ENCODE measurements around the gene GPANK1. TPM values are rescaled to one million over a fixed set of nuclear protein-coding genes. Genes with fewer than 3 reads are reported as not detected.

GPANK1 gene
- total and polyA plus RNA-seq, 9 of the 15 experiments (the other 6 are each of a cell fraction or from before 2014, with no cell fraction given) = 32.2 to 111 (median 46.3) TPM

DNA sequence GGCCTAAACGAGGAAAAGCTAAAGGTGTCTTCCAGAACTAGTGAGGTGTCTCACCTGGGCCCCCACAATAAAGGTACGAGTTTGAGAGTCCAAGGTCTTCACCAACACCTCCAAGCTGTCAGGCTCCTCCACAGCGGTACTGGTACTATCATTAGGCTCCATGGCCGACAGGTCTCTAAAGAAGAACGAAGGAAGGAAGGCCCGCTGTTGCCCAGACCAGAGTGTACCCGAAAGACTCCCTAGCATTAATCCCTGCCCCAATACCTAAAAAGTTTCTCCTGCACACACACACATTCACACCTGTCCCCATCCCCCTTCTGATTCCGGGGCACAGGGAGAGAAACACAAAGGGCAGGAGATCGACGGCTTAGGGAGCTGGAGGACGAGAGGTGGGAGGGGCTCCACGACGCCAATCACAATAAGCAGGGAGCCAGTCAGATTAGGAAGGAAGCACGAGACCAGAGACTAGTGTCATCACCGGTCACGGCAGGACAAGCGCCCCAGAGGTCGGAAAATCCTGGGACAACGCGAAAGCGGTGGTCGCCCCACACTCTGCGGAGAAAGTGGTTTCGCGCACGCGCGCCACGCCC is 13.1 kb downstream of the GPANK1 start (continued):
- TF ChIP-seq, protein P1, sequence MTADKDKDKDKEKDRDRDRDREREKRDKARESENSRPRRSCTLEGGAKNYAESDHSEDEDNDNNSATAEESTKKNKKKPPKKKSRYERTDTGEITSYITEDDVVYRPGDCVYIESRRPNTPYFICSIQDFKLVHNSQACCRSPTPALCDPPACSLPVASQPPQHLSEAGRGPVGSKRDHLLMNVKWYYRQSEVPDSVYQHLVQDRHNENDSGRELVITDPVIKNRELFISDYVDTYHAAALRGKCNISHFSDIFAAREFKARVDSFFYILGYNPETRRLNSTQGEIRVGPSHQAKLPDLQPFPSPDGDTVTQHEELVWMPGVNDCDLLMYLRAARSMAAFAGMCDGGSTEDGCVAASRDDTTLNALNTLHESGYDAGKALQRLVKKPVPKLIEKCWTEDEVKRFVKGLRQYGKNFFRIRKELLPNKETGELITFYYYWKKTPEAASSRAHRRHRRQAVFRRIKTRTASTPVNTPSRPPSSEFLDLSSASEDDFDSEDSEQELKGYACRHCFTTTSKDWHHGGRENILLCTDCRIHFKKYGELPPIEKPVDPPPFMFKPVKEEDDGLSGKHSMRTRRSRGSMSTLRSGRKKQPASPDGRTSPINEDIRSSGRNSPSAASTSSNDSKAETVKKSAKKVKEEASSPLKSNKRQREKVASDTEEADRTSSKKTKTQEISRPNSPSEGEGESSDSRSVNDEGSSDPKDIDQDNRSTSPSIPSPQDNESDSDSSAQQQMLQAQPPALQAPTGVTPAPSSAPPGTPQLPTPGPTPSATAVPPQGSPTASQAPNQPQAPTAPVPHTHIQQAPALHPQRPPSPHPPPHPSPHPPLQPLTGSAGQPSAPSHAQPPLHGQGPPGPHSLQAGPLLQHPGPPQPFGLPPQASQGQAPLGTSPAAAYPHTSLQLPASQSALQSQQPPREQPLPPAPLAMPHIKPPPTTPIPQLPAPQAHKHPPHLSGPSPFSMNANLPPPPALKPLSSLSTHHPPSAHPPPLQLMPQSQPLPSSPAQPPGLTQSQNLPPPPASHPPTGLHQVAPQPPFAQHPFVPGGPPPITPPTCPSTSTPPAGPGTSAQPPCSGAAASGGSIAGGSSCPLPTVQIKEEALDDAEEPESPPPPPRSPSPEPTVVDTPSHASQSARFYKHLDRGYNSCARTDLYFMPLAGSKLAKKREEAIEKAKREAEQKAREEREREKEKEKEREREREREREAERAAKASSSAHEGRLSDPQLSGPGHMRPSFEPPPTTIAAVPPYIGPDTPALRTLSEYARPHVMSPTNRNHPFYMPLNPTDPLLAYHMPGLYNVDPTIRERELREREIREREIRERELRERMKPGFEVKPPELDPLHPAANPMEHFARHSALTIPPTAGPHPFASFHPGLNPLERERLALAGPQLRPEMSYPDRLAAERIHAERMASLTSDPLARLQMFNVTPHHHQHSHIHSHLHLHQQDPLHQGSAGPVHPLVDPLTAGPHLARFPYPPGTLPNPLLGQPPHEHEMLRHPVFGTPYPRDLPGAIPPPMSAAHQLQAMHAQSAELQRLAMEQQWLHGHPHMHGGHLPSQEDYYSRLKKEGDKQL (CRISPR knock-in tag; IDR thresholded peaks at IDR 0.05; ENCODE audit: borderline replicate concordance) = peak; percentile 36; the same call in 1 of the 2 replicates
- TF ChIP-seq, protein P2, sequence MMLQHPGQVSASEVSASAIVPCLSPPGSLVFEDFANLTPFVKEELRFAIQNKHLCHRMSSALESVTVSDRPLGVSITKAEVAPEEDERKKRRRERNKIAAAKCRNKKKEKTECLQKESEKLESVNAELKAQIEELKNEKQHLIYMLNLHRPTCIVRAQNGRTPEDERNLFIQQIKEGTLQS (IDR thresholded peaks at IDR 0.05) = no peak
- TF ChIP-seq, protein P2 (CRISPR knock-in tag; conservative IDR thresholded peaks at IDR 0.05) = peak; percentile 56; the same call in 1 of the 2 replicates
- TF ChIP-seq BRCA1 (IDR thresholded peaks at IDR 0.05) = no peak
- TF ChIP-seq BRCA1 (CRISPR knock-in tag; IDR thresholded peaks at IDR 0.05) = no peak
- TF ChIP-seq HOXB6 (CRISPR knock-in tag; IDR thresholded peaks at IDR 0.05; ENCODE audit: borderline replicate concordance) = peak; percentile 7; the same call in 1 of the 2 replicates
- TF ChIP-seq, protein P3, sequence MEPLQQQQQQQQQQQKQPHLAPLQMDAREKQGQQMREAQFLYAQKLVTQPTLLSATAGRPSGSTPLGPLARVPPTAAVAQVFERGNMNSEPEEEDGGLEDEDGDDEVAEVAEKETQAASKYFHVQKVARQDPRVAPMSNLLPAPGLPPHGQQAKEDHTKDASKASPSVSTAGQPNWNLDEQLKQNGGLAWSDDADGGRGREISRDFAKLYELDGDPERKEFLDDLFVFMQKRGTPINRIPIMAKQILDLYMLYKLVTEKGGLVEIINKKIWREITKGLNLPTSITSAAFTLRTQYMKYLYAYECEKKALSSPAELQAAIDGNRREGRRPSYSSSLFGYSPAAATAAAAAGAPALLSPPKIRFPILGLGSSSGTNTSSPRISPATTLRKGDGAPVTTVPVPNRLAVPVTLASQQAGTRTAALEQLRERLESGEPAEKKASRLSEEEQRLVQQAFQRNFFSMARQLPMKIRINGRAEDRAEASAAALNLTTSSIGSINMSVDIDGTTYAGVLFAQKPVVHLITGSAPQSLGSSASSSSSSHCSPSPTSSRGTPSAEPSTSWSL (CRISPR knock-in tag; IDR thresholded peaks at IDR 0.05; ENCODE audit: borderline replicate concordance) = no peak
- TF ChIP-seq, protein P4, sequence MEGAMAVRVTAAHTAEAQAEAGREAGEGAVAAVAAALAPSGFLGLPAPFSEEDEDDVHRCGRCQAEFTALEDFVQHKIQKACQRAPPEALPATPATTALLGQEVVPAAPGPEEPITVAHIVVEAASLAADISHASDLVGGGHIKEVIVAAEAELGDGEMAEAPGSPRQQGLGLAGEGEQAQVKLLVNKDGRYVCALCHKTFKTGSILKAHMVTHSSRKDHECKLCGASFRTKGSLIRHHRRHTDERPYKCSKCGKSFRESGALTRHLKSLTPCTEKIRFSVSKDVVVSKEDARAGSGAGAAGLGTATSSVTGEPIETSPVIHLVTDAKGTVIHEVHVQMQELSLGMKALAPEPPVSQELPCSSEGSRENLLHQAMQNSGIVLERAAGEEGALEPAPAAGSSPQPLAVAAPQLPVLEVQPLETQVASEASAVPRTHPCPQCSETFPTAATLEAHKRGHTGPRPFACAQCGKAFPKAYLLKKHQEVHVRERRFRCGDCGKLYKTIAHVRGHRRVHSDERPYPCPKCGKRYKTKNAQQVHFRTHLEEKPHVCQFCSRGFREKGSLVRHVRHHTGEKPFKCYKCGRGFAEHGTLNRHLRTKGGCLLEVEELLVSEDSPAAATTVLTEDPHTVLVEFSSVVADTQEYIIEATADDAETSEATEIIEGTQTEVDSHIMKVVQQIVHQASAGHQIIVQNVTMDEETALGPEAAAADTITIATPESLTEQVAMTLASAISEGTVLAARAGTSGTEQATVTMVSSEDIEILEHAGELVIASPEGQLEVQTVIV (CRISPR knock-in tag; IDR thresholded peaks at IDR 0.05; ENCODE audit: borderline replicate concordance) = no peak
- peak; percentile 52 for TF ChIP-seq ESRRA (IDR thresholded peaks at IDR 0.05; ENCODE audit: borderline replicate concordance, low read depth)
- peak; percentile 63 for TF ChIP-seq NFYB (IDR thresholded peaks at IDR 0.05; ENCODE audit: extremely low read depth, insufficient read length)
- TF ChIP-seq, protein P5, sequence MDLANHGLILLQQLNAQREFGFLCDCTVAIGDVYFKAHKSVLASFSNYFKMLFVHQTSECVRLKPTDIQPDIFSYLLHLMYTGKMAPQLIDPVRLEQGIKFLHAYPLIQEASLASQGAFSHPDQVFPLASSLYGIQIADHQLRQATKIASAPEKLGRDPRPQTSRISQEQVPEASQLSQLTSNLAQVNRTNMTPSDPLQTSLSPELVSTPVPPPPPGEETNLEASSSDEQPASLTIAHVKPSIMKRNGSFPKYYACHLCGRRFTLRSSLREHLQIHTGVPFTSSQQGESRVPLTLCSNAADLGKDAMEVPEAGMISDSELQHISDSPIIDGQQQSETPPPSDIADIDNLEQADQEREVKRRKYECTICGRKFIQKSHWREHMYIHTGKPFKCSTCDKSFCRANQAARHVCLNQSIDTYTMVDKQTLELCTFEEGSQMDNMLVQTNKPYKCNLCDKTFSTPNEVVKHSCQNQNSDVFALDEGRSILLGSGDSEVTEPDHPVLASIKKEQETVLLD (IDR thresholded peaks at IDR 0.05) = no peak
- TF ChIP-seq, protein P6, sequence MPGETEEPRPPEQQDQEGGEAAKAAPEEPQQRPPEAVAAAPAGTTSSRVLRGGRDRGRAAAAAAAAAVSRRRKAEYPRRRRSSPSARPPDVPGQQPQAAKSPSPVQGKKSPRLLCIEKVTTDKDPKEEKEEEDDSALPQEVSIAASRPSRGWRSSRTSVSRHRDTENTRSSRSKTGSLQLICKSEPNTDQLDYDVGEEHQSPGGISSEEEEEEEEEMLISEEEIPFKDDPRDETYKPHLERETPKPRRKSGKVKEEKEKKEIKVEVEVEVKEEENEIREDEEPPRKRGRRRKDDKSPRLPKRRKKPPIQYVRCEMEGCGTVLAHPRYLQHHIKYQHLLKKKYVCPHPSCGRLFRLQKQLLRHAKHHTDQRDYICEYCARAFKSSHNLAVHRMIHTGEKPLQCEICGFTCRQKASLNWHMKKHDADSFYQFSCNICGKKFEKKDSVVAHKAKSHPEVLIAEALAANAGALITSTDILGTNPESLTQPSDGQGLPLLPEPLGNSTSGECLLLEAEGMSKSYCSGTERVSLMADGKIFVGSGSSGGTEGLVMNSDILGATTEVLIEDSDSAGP (CRISPR knock-in tag; IDR thresholded peaks at IDR 0.05) = peak; percentile 66; the same call in 1 of the 2 replicates
- no peak for TF ChIP-seq POLR2G (IDR thresholded peaks at IDR 0.05; ENCODE audit: low read depth, low read length)
